Activated naive CD8-positive, alpha-beta T cell (primary cell): ENCODE measurements around the gene EXOC4.

Experiments
- H3K27ac Mint-ChIP-seq: one replicate; pipeline ENCODE4 v1.8.0; 2021; ENCODE audit warnings: mixed read lengths
- H3K27me3 Mint-ChIP-seq: one replicate; pipeline ENCODE4 v1.8.0; 2021; ENCODE audit warnings: mixed read lengths
- H3K36me3 Mint-ChIP-seq: one replicate; pipeline ENCODE4 v1.8.0; 2021; ENCODE audit warnings: mixed read lengths
- H3K4me1 Mint-ChIP-seq: one replicate; pipeline ENCODE4 v1.8.0; 2021; ENCODE audit warnings: low read depth, mixed read lengths
- H3K4me3 Mint-ChIP-seq: one replicate; pipeline ENCODE4 v1.8.0; 2021; ENCODE audit warnings: mild to moderate bottlenecking, mixed read lengths
- H3K9me3 Mint-ChIP-seq: one replicate; pipeline ENCODE4 v1.8.0; 2021; ENCODE audit warnings: low read depth, mixed read lengths

The EXOC4 gene

DNA sequence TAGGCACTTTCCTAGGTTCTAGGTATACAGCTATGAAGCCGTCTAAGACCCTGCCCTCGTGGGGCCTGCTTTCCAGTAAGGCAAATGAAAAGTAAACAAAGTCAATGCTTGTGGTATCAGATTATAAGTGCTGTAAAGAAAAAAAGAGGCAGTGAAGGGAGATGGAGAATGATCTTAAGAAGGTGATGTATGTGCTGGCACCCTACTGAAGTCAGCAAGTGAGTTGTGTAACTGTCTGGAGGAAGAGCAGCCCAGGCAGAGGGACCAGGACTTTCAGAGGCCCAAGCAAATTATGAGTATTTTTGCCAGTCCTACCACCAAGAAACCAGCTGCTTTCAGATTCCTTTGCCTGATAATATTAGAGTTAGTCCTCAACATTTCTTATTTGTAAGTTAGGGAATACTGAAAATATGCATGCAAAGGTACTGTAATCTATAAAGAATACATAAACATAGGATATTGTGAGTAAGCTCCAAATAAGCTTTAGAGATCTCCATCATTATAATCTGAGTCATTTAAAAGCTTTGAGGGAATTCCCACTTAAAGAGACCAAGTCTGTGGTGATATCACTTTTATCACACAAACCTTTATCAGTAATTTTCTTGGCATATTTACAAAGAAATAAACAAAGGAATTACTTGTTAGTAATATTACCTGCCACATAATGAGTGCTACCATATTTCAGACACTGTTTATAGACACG, 545.1 kb downstream of the EXOC4 start:
- Mint-ChIP-seq H3K27me3 (no peaks in the 10 kb centered on the region), H3K4me1 (no peaks in the 10 kb centered on the region), H3K4me3 (no peak overlapping the region), H3K27ac (no peak overlapping the region), H3K9me3 (no peaks in the 10 kb centered on the region), H3K36me3 (peaks cover 6% of the 10 kb centered on the region)

DNA sequence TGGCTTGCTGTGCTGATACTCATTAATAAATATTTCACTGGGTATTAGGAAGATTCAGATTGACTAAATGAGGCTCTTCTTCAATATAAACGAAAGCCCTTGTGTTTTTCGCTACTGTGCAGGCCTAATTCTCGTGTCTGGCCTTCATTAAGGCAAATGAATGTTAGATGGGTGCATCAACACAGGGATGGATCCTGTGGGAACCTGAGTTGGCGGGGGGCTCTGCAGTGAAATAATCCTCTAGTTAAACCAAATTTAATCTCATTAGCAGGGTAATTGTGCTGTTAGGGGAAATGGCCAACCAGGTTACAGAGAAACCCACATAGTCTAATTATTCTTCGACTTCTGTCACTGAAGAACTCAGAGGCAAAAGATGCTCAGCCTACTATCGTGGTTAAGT, 548.5 kb downstream of the EXOC4 start:
- Mint-ChIP-seq H3K27ac (no peak overlapping the region), H3K36me3 (peaks cover 3% of the 10 kb centered on the region), H3K4me1 (no peaks in the 10 kb centered on the region), H3K4me3 (no peak overlapping the region), H3K27me3 (no peaks in the 10 kb centered on the region), H3K9me3 (no peaks in the 10 kb centered on the region)

- H3K36me3 Mint-ChIP-seq = peaks cover 3% of the 10 kb centered on the region
- H3K27me3 Mint-ChIP-seq = no peaks in the 10 kb centered on the region
- H3K9me3 Mint-ChIP-seq = no peaks in the 10 kb centered on the region
- no peaks in the 10 kb centered on the region for H3K4me1 Mint-ChIP-seq
- H3K4me3 Mint-ChIP-seq = no peak overlapping the region
- H3K27ac Mint-ChIP-seq = no peak overlapping the region
These were observed 551.2 kb downstream of the EXOC4 start for GRCh38 chr7:133804127-133804526.

- no peaks in the 10 kb centered on the region for H3K4me1 Mint-ChIP-seq
- no peaks in the 10 kb centered on the region for H3K9me3 Mint-ChIP-seq
- no peaks in the 10 kb centered on the region for H3K36me3 Mint-ChIP-seq
- no peak overlapping the region for H3K27ac Mint-ChIP-seq
- H3K27me3 Mint-ChIP-seq = no peaks in the 10 kb centered on the region
- no peak overlapping the region for H3K4me3 Mint-ChIP-seq
These were observed 552.5 kb downstream of the EXOC4 start for GRCh38 chr7:133805426-133805825.

DNA sequence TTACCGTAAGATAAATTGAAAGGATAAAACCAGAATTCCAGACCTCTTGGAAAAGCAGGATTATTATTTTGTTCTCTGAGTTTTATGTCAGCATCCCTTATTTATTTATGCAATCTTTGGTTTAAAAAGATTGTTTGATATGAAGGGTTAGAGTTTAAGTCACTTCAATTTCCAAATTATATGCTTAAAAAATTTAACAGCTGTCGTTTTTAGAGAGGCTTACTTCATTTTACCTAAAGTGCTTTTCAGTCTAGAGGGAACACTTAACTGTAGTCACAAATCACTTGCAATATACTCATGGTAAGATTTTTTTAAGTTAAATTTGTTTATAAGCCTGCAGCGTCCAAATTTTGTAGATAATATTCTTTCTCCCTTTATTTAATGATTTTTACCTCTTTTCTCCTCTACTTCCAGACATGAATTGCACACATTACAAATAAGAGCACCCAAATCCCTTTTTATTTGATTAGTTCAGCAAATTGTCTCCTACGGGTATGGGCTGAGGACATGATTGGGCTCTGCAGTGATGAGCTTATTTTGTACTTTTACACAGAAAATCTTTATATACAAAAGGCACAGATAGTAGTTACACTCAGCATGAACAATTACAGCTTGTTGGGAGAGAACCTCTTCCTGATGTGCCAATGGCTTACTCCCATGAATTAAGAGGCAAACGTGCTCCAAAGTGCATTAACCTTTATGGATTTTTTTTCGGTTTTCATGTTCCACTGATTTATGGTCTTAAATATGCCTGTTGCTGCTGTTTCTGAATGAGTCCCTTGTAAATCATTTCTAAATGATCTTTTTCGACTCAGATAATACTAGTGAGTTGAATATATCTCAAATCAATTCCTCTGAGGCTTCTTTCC, 555.0 kb downstream of the EXOC4 start:
- H3K9me3 Mint-ChIP-seq = no peaks in the 10 kb centered on the region
- no peaks in the 10 kb centered on the region for H3K36me3 Mint-ChIP-seq
- no peak overlapping the region for H3K4me3 Mint-ChIP-seq
- no peak overlapping the region for H3K27ac Mint-ChIP-seq
- no peaks in the 10 kb centered on the region for H3K4me1 Mint-ChIP-seq
- H3K27me3 Mint-ChIP-seq = no peaks in the 10 kb centered on the region

DNA sequence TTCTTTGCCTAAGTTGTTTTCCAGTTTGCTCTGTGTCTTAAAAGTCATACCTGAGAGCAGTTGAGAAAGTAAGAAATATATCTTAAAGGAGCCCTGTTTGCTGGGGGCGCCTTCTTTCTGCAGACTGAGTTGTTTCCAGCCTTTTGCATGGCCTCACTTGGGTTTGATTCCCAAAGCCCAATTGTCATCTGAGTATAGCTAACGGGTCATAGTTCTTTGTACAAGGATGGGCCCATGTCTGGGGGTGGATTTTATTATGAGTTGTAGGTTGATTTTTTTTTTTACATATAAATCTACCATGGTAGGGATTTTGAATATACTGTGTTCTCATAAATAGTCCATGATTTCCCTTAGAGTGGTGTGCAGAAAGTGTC, 555.6 kb downstream of the EXOC4 start:
- H3K9me3 Mint-ChIP-seq = no peaks in the 10 kb centered on the region
- H3K27ac Mint-ChIP-seq = no peak overlapping the region
- H3K4me3 Mint-ChIP-seq = no peak overlapping the region
- no peaks in the 10 kb centered on the region for H3K4me1 Mint-ChIP-seq
- H3K36me3 Mint-ChIP-seq = no peaks in the 10 kb centered on the region
- H3K27me3 Mint-ChIP-seq = no peaks in the 10 kb centered on the region

DNA sequence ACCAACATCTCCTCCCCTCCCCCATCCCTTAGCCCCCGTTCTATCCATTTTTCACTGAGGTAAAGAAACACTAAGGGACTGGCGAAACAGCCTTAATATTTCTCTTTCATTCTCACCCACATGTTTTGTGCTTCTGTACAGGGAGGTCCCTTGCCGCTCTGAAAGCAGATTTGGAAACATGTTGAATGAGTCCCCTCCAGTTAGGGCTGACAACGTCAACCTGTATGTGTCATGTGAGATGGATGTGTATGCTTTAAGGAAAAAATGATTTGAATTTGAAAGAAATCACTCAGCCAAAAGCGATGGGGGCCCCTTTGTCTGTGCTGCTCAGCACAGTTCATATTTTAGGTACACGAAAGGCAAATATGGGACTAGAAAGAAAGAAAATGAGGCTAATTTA, 560.0 kb downstream of the EXOC4 start:
- Mint-ChIP-seq H3K9me3 (no peaks in the 10 kb centered on the region), H3K27ac (no peak overlapping the region), H3K27me3 (no peaks in the 10 kb centered on the region), H3K4me1 (no peaks in the 10 kb centered on the region), H3K36me3 (peaks cover 23% of the 10 kb centered on the region), H3K4me3 (no peak overlapping the region)

- Mint-ChIP-seq H3K4me1 (no peaks in the 10 kb centered on the region), H3K27ac (no peak overlapping the region), H3K4me3 (no peak overlapping the region), H3K9me3 (no peaks in the 10 kb centered on the region), H3K36me3 (peaks cover 33% of the 10 kb centered on the region), H3K27me3 (no peaks in the 10 kb centered on the region)
These were observed 562.8 kb downstream of the EXOC4 start for GRCh38 chr7:133815611-133816210.

DNA sequence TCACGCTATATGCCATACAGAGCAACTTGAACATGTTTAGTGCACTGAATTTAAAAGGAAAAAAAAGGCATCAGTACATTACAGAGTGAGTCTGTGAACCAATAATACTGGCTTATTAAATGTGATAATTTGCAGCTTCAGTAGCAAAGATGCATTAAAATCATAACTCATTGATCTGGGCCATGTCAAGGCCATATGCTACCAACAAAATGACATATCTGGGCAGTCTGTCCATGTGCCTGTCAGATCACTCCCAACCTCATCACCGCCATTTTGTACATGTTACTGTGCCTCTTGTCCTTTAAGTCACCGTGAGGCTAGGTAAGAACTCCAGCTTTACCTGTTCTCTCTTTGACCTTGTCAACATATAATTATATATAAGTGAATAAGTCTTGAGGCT, 566.8 kb downstream of the EXOC4 start:
- H3K27me3 Mint-ChIP-seq = no peaks in the 10 kb centered on the region
- no peaks in the 10 kb centered on the region for H3K9me3 Mint-ChIP-seq
- peaks cover 44% of the 10 kb centered on the region for H3K36me3 Mint-ChIP-seq
- H3K27ac Mint-ChIP-seq = no peak overlapping the region
- peaks cover 10% of the 10 kb centered on the region for H3K4me1 Mint-ChIP-seq
- H3K4me3 Mint-ChIP-seq = no peak overlapping the region

- no peaks in the 10 kb centered on the region for H3K9me3 Mint-ChIP-seq
- peaks cover 43% of the 10 kb centered on the region for H3K36me3 Mint-ChIP-seq
- no peaks in the 10 kb centered on the region for H3K27me3 Mint-ChIP-seq
- peaks cover 11% of the 10 kb centered on the region for H3K4me1 Mint-ChIP-seq
- H3K4me3 Mint-ChIP-seq = no peak overlapping the region
- H3K27ac Mint-ChIP-seq = no peak overlapping the region
These were observed 567.7 kb downstream of the EXOC4 start for GRCh38 chr7:133820584-133820983.

DNA sequence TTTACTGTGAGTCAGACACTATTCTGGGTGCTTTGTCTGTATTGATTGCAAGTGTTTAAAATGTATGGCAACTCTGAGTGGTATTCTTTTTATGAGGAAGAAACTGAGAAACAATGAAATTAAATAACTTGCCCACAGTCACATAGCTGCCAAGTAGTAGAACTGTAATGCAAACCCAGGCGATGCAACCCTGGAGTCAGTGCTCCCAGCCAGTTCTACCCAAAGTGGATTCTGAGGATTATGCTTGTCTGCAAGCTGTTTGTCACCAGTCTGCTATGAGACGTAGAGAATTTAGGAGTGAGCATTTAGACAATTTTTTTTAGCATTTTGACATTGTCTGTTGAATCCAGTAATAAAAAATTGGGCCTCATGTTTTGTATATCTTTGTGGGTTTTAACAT, 568.3 kb downstream of the EXOC4 start:
- peaks cover 43% of the 10 kb centered on the region for H3K36me3 Mint-ChIP-seq
- peaks cover 11% of the 10 kb centered on the region for H3K4me1 Mint-ChIP-seq
- no peak overlapping the region for H3K27ac Mint-ChIP-seq
- H3K9me3 Mint-ChIP-seq = no peaks in the 10 kb centered on the region
- no peaks in the 10 kb centered on the region for H3K27me3 Mint-ChIP-seq
- H3K4me3 Mint-ChIP-seq = no peak overlapping the region

DNA sequence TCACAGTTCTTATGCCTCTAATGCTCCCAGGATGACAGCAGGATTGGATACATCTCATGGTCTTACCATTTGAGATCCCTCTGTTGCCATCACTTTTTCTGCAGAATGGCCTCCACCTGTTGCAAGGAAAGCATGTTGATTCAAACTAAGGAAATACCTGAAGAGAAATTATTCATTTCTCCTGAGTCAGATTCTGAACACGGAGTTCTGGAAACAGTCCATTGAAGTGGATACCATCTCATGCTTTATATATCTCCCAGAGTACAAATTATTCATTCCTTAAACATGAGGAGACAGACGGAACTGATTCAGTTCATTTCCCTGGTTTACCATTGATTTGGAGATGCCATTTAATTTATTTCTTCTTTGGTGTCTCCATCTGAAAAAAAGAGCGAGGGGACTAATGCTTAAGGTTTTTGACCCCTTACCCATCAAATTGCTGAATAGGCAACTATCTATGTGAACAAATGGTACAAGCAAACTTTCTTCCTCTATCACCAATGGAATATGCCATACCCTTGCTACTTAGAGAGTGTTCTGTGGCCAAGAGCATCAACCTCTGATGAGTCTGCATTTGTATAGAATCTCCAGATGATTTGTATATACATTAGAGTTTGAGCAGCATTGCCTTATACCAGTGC, 569.2 kb downstream of the EXOC4 start:
- H3K9me3 Mint-ChIP-seq = no peaks in the 10 kb centered on the region
- peaks cover 40% of the 10 kb centered on the region for H3K36me3 Mint-ChIP-seq
- peaks cover 11% of the 10 kb centered on the region for H3K4me1 Mint-ChIP-seq
- no peaks in the 10 kb centered on the region for H3K27me3 Mint-ChIP-seq
- H3K4me3 Mint-ChIP-seq = no peak overlapping the region
- no peak overlapping the region for H3K27ac Mint-ChIP-seq

DNA sequence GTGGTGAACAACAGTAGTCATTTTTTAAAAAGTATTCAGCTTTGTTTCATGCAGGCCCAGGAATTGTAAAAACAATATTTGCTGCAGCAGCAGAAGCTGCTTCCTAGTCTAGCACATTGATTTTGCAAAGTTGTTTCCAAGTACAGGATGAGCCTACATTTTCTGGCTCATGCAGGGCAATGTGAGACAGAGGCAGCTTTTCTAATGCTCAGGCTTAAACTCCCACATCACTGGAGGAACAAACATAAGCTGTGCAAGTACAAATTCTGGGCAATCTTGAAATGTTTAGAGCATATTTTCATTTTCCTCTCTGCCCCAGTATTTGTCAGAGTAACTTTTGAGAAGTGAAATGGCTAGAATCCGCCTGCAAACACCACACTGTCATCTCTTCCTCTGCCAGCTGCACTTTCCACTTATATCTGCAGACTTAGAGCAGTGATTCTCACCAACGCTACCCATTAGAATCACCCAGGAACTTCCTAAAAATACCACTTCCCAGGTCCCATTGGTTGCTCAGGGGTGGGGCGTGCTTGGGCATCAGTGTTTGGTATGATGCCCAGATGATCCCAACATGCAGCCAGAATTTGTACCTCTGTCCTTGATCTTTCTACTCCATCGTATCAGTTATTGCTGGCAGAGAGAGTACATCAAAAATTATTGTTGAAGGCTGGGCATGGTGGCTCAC, 570.1 kb downstream of the EXOC4 start:
- Mint-ChIP-seq H3K4me3 (no peak overlapping the region), H3K9me3 (no peaks in the 10 kb centered on the region), H3K27me3 (no peaks in the 10 kb centered on the region), H3K27ac (no peak overlapping the region), H3K4me1 (peaks cover 11% of the 10 kb centered on the region), H3K36me3 (peaks cover 38% of the 10 kb centered on the region)

GRCh38 chr7:133824132-133824531, 571.3 kb downstream of the EXOC4 start:
- Mint-ChIP-seq H3K36me3 (peaks cover 32% of the 10 kb centered on the region), H3K9me3 (no peaks in the 10 kb centered on the region), H3K27ac (no peak overlapping the region), H3K27me3 (no peaks in the 10 kb centered on the region), H3K4me3 (no peak overlapping the region), H3K4me1 (peaks cover 11% of the 10 kb centered on the region)
